Measurements from ENCODE around the gene MEF2C. TPM values are rescaled to one million over a fixed set of nuclear protein-coding genes. Genes with fewer than 3 reads are reported as not detected.
A peak's percentile ranks its signal among the peaks of the same experiment; 100 is the strongest.

Gene MEF2C
- total RNA-seq, 4 donors from 2014 or later = 51.0 to 78.6 (median 65.7) TPM

- Histone ChIP-seq H3K4me1 (peaks cover 0 to 12% of the 10 kb centered on the region in 2 donors), H3K27ac (no peak overlapping the region), H3K4me3 (replicated peaks in 1 of 3) (no peak overlapping the region), H3K36me3 (peaks cover 0 to 8% of the 10 kb centered on the region in 2 donors), H3K9me3 (no peaks in the 10 kb centered on the region), H3K27me3 (no peaks in the 10 kb centered on the region)
- DNase-seq = peak; percentile 69
- WGBS, 2 donors = 75 to 79% methylated on average over 5 of the region's 5 CpGs
- no peak for TF ChIP-seq POLR2A (IDR thresholded peaks at IDR 0.05)
- peak; percentile 39 to 82 (median 72) for TF ChIP-seq CTCF (IDR thresholded peaks at IDR 0.05)
- intact Hi-C loops (cut with DNase I) = no loop called here
These were observed 153.7 kb downstream of the MEF2C start for GRCh38 chr5:88729084-88729828.

- WGBS, 2 donors = 38% methylated on average over 3 of the region's 3 CpGs
- H3K27me3 ChIP-seq = no peaks in the 10 kb centered on the region
- H3K9me3 ChIP-seq = no peaks in the 10 kb centered on the region
- no peak overlapping the region for H3K27ac ChIP-seq
- H3K4me3 ChIP-seq (replicated peaks in 1 of 3) = no peak overlapping the region
- peaks cover 0 to 13% of the 10 kb centered on the region in 2 donors for H3K36me3 ChIP-seq
- TF ChIP-seq CTCF (IDR thresholded peaks at IDR 0.05) (peak in 5 of 6 experiments; percentile 33 to 74 (median 50)), POLR2A (IDR thresholded peaks at IDR 0.05) (no peak)
- intact Hi-C loops (cut with DNase I) = no loop called here
- H3K4me1 ChIP-seq = peaks cover 0 to 10% of the 10 kb centered on the region in 2 donors
- DNase-seq = no peak
These were observed 155.2 kb downstream of the MEF2C start for GRCh38 chr5:88727705-88728313.

- Histone ChIP-seq H3K9me3 (no peaks in the 10 kb centered on the region), H3K36me3 (peaks cover 0 to 27% of the 10 kb centered on the region in 2 donors), H3K27me3 (no peaks in the 10 kb centered on the region), H3K4me1 (no peaks in the 10 kb centered on the region), H3K4me3 (replicated peaks in 1 of 3) (no peak overlapping the region), H3K27ac (no peak overlapping the region)
- TF ChIP-seq POLR2A (IDR thresholded peaks at IDR 0.05) (no peak), CTCF (IDR thresholded peaks at IDR 0.05) (no peak)
- intact Hi-C loops (cut with DNase I) = no loop called here
- no peak for DNase-seq
- 88 to 92% methylated on average over 3 of the region's 3 CpGs for WGBS, 2 donors
These were observed 157.5 kb downstream of the MEF2C start for GRCh38 chr5:88725454-88725853.

GRCh38 chr5:88724201-88724600, 158.8 kb downstream of the MEF2C start:
- Histone ChIP-seq H3K36me3 (peaks cover 0 to 29% of the 10 kb centered on the region in 2 donors), H3K27me3 (no peaks in the 10 kb centered on the region), H3K4me3 (replicated peaks in 1 of 3) (no peak overlapping the region), H3K4me1 (no peaks in the 10 kb centered on the region), H3K9me3 (no peaks in the 10 kb centered on the region), H3K27ac (no peak overlapping the region)
- intact Hi-C loops (cut with DNase I) = no loop called here
- no peak for TF ChIP-seq CTCF (IDR thresholded peaks at IDR 0.05)
- no peak for TF ChIP-seq POLR2A (IDR thresholded peaks at IDR 0.05)
- no peak for DNase-seq
- 52 to 66% methylated on average over 2 of the region's 2 CpGs for WGBS, 2 donors

GRCh38 chr5:88722546-88723073, 160.4 kb downstream of the MEF2C start:
- Histone ChIP-seq H3K4me1 (no peaks in the 10 kb centered on the region), H3K27me3 (no peaks in the 10 kb centered on the region), H3K4me3 (replicated peaks in 1 of 3) (no peak overlapping the region), H3K36me3 (peaks cover 0 to 29% of the 10 kb centered on the region in 2 donors), H3K9me3 (no peaks in the 10 kb centered on the region), H3K27ac (no peak overlapping the region)
- intact Hi-C loops (cut with DNase I) = no loop called here
- 82 to 86% methylated on average over 20 of the region's 20 CpGs for WGBS, 2 donors
- TF ChIP-seq POLR2A (IDR thresholded peaks at IDR 0.05) (no peak), CTCF (IDR thresholded peaks at IDR 0.05) (no peak)
- DNase-seq = no peak
